ENCODE measurements around the gene NR4A3.

NR4A3 gene

GRCh38 chr9:99796231-99796630 is 25.5 kb upstream of the NR4A3 start:
- no peak overlapping the region for H3K27ac ChIP-seq (ENCODE audit: low read depth, low read length)
- H3K9ac ChIP-seq (ENCODE audit: low read length): no peak overlapping the region
- no peaks in the 10 kb centered on the region for H3K9me3 ChIP-seq (ENCODE audit: low read length)
- H3K27me3 ChIP-seq (ENCODE audit: control insufficient read depth in 1 of 2, insufficient read depth in 2 of 2, low read length in 2 of 2): no peaks in the 10 kb centered on the region
- no peaks in the 10 kb centered on the region for H3K36me3 ChIP-seq (ENCODE audit: insufficient read depth, low read length)
- H3K4me3 ChIP-seq (ENCODE audit: low read depth in 1 of 2, low read length in 2 of 2): no peak overlapping the region
- no peaks in the 10 kb centered on the region for H3K4me1 ChIP-seq (ENCODE audit: insufficient read depth, low read length)

- Histone ChIP-seq H3K9ac (ENCODE audit: low read length) (no peak overlapping the region), H3K4me1 (ENCODE audit: insufficient read depth, low read length) (no peaks in the 10 kb centered on the region), H3K27ac (ENCODE audit: low read depth, low read length) (no peak overlapping the region), H3K9me3 (ENCODE audit: low read length) (no peaks in the 10 kb centered on the region), H3K27me3 (ENCODE audit: control insufficient read depth in 1 of 2, insufficient read depth in 2 of 2, low read length in 2 of 2) (no peaks in the 10 kb centered on the region), H3K36me3 (ENCODE audit: insufficient read depth, low read length) (no peaks in the 10 kb centered on the region), H3K4me3 (ENCODE audit: low read depth in 1 of 2, low read length in 2 of 2) (no peak overlapping the region)
Observed at GRCh38 chr9:99801775-99802174, 19.9 kb upstream of the NR4A3 start.

DNA sequence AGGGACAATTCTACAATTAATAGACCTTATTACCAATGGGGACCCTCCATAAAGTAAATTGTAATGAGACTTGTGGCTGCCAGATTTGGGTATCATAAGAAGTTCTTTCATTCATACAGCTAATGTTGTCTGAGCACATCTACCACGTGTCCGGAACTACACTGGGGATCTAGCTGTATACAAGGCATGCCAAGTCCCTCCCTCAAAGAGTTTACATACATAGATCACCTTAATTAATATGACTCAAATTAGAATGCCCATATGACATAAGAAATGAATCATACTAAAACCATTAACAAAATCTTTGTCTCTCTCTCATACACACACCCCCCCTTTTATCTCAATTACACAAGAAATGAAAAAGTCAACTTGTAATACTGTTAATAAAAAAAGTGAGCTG is 18.0 kb upstream of the NR4A3 start:
- no peaks in the 10 kb centered on the region for H3K9me3 ChIP-seq (ENCODE audit: low read length)
- H3K9ac ChIP-seq (ENCODE audit: low read length): no peak overlapping the region
- no peak overlapping the region for H3K27ac ChIP-seq (ENCODE audit: low read depth, low read length)
- no peak overlapping the region for H3K4me3 ChIP-seq (ENCODE audit: low read depth in 1 of 2, low read length in 2 of 2)
- no peaks in the 10 kb centered on the region for H3K27me3 ChIP-seq (ENCODE audit: control insufficient read depth in 1 of 2, insufficient read depth in 2 of 2, low read length in 2 of 2)
- no peaks in the 10 kb centered on the region for H3K36me3 ChIP-seq (ENCODE audit: insufficient read depth, low read length)
- no peaks in the 10 kb centered on the region for H3K4me1 ChIP-seq (ENCODE audit: insufficient read depth, low read length)

GRCh38 chr9:99807276-99807852 is 14.3 kb upstream of the NR4A3 start:
- Histone ChIP-seq H3K36me3 (ENCODE audit: insufficient read depth, low read length) (no peaks in the 10 kb centered on the region), H3K9ac (ENCODE audit: low read length) (no peak overlapping the region), H3K27me3 (ENCODE audit: control insufficient read depth in 1 of 2, insufficient read depth in 2 of 2, low read length in 2 of 2) (no peaks in the 10 kb centered on the region), H3K4me3 (ENCODE audit: low read depth in 1 of 2, low read length in 2 of 2) (no peak overlapping the region), H3K9me3 (ENCODE audit: low read length) (no peaks in the 10 kb centered on the region), H3K4me1 (ENCODE audit: insufficient read depth, low read length) (no peaks in the 10 kb centered on the region), H3K27ac (ENCODE audit: low read depth, low read length) (no peak overlapping the region)

DNA sequence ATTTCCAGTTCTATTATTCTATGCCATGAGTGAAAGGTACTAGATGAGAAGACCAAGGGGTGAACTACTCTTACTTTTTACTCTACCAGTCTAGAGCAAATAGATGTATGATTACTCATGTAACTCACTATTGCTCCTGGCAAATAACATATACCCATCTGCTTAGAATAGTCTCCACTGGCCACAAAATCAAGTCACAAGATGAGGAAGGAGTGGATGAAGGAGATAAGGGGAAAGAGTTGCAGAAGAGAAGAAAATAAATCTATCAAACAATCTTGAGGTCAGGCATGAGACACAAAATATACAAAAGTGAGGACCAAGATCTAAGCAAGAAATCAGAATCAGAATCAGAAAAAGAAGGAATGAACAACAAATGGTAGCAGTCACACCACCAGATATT is 13.7 kb upstream of the NR4A3 start:
- H3K4me1 ChIP-seq (ENCODE audit: insufficient read depth, low read length): no peaks in the 10 kb centered on the region
- H3K9ac ChIP-seq (ENCODE audit: low read length): no peak overlapping the region
- no peak overlapping the region for H3K27ac ChIP-seq (ENCODE audit: low read depth, low read length)

DNA sequence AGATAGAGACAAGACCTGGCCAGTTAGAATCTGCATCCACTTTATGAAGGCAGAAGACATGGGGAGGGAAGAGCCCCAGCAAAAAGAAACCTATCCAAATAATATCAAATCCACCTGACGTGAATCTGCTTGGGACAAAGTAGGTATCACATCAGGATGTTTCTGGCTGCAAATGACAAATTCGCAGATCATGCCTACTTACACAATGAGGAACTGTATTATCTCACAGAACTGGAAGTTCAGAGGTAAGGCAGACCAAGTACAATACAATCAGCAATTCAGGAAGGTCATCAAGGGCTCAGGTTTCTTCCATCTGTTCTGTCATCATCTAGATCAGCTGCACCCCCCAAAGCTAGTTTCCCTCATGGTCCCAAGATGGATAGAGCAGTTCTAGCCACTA is 13.2 kb upstream of the NR4A3 start:
- Histone ChIP-seq H3K9ac (ENCODE audit: low read length) (no peak overlapping the region), H3K4me3 (ENCODE audit: low read depth in 1 of 2, low read length in 2 of 2) (no peak overlapping the region), H3K9me3 (ENCODE audit: low read length) (no peaks in the 10 kb centered on the region), H3K27ac (ENCODE audit: low read depth, low read length) (no peak overlapping the region), H3K27me3 (ENCODE audit: control insufficient read depth in 1 of 2, insufficient read depth in 2 of 2, low read length in 2 of 2) (no peaks in the 10 kb centered on the region), H3K36me3 (ENCODE audit: insufficient read depth, low read length) (no peaks in the 10 kb centered on the region), H3K4me1 (ENCODE audit: insufficient read depth, low read length) (no peaks in the 10 kb centered on the region)

More for the DNA sequence above, 13.7 kb upstream of the NR4A3 start:
- Histone ChIP-seq H3K9me3 (ENCODE audit: low read length) (no peaks in the 10 kb centered on the region), H3K27me3 (ENCODE audit: control insufficient read depth in 1 of 2, insufficient read depth in 2 of 2, low read length in 2 of 2) (no peaks in the 10 kb centered on the region), H3K36me3 (ENCODE audit: insufficient read depth, low read length) (no peaks in the 10 kb centered on the region), H3K4me3 (ENCODE audit: low read depth in 1 of 2, low read length in 2 of 2) (no peak overlapping the region)

DNA sequence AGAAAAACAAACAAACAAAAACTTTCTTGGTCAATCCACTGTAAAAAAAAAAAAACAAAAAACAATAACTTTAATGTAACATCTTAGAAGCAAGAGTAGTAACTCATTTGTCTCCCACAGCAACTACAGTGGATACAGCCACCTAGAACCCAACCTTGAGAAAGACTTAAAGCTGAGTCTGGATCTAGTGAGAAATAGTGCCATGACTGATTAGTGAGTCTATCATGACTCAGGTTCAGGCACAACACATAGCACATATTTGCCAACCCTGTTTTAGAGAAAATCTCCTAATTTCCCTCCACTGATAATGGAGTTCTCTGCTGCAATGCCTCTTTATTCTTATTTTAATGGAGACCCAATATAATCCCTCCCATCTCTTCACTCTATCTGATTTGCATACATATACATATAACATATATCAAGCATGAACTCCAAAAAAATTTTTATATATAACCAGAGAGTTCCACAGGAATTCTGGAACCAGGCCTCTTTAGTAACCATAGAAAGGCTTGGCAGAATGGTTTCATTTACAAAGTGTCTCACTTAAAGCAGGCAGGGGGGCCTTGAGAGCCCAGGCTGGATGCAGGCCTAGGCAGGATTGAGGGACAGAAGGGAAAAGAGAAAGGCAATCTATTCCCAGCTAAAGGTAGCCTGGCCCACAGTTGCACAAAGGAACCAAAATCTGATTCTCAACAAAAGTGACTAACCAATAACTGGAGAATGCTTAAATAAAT is 11.9 kb upstream of the NR4A3 start:
- Histone ChIP-seq H3K4me1 (ENCODE audit: insufficient read depth, low read length) (no peaks in the 10 kb centered on the region), H3K36me3 (ENCODE audit: insufficient read depth, low read length) (no peaks in the 10 kb centered on the region), H3K9me3 (ENCODE audit: low read length) (no peaks in the 10 kb centered on the region), H3K27me3 (ENCODE audit: control insufficient read depth in 1 of 2, insufficient read depth in 2 of 2, low read length in 2 of 2) (no peaks in the 10 kb centered on the region), H3K27ac (ENCODE audit: low read depth, low read length) (no peak overlapping the region), H3K4me3 (ENCODE audit: low read depth in 1 of 2, low read length in 2 of 2) (no peak overlapping the region), H3K9ac (ENCODE audit: low read length) (no peak overlapping the region)

GRCh38 chr9:99811172-99811571 is 10.5 kb upstream of the NR4A3 start:
- no peaks in the 10 kb centered on the region for H3K9me3 ChIP-seq (ENCODE audit: low read length)
- H3K4me1 ChIP-seq (ENCODE audit: insufficient read depth, low read length): no peaks in the 10 kb centered on the region
- no peaks in the 10 kb centered on the region for H3K36me3 ChIP-seq (ENCODE audit: insufficient read depth, low read length)
- no peak overlapping the region for H3K27ac ChIP-seq (ENCODE audit: low read depth, low read length)
- H3K27me3 ChIP-seq (ENCODE audit: control insufficient read depth in 1 of 2, insufficient read depth in 2 of 2, low read length in 2 of 2): no peaks in the 10 kb centered on the region
- H3K4me3 ChIP-seq (ENCODE audit: low read depth in 1 of 2, low read length in 2 of 2): no peak overlapping the region
- no peak overlapping the region for H3K9ac ChIP-seq (ENCODE audit: low read length)

- Histone ChIP-seq H3K9ac (ENCODE audit: low read length) (no peak overlapping the region), H3K4me3 (ENCODE audit: low read depth in 1 of 2, low read length in 2 of 2) (no peak overlapping the region), H3K36me3 (ENCODE audit: insufficient read depth, low read length) (no peaks in the 10 kb centered on the region), H3K27ac (ENCODE audit: low read depth, low read length) (no peak overlapping the region), H3K27me3 (ENCODE audit: control insufficient read depth in 1 of 2, insufficient read depth in 2 of 2, low read length in 2 of 2) (no peaks in the 10 kb centered on the region), H3K9me3 (ENCODE audit: low read length) (no peaks in the 10 kb centered on the region), H3K4me1 (ENCODE audit: insufficient read depth, low read length) (no peaks in the 10 kb centered on the region)
Observed at GRCh38 chr9:99811598-99812383, 9.9 kb upstream of the NR4A3 start.

GRCh38 chr9:99813739-99814138 is 7.9 kb upstream of the NR4A3 start:
- Histone ChIP-seq H3K9me3 (ENCODE audit: low read length) (no peaks in the 10 kb centered on the region), H3K9ac (ENCODE audit: low read length) (no peak overlapping the region), H3K27ac (ENCODE audit: low read depth, low read length) (no peak overlapping the region), H3K4me1 (ENCODE audit: insufficient read depth, low read length) (peaks cover 6% of the 10 kb centered on the region), H3K27me3 (ENCODE audit: control insufficient read depth in 1 of 2, insufficient read depth in 2 of 2, low read length in 2 of 2) (no peaks in the 10 kb centered on the region), H3K36me3 (ENCODE audit: insufficient read depth, low read length) (no peaks in the 10 kb centered on the region), H3K4me3 (ENCODE audit: low read depth in 1 of 2, low read length in 2 of 2) (no peak overlapping the region)

DNA sequence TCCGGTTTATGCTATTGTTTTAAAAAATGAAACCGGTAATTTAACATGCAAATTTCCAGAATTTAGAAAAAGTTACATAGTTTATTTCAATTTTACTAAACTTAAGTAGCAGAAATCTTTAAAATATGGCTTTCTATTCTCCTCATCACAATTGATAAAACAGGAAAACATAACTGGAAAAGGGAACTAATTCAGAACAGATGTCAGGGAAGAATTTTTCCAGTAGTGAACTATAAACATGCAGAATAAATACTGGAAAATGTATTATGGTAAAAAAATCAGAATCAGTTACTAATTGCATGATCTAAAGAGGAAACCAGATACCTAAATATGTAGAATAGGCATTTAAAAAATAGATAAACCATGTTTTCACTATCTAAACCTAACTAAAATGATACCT is 7.3 kb upstream of the NR4A3 start:
- no peaks in the 10 kb centered on the region for H3K9me3 ChIP-seq (ENCODE audit: low read length)
- H3K27ac ChIP-seq (ENCODE audit: low read depth, low read length): no peak overlapping the region
- no peak overlapping the region for H3K4me3 ChIP-seq (ENCODE audit: low read depth in 1 of 2, low read length in 2 of 2)
- H3K27me3 ChIP-seq (ENCODE audit: control insufficient read depth in 1 of 2, insufficient read depth in 2 of 2, low read length in 2 of 2): no peaks in the 10 kb centered on the region
- H3K36me3 ChIP-seq (ENCODE audit: insufficient read depth, low read length): no peaks in the 10 kb centered on the region
- peaks cover 9% of the 10 kb centered on the region for H3K4me1 ChIP-seq (ENCODE audit: insufficient read depth, low read length)
- H3K9ac ChIP-seq (ENCODE audit: low read length): no peak overlapping the region

All from muscle layer of colon (tissue), 2 donors.